ENCODE measurements around the gene JPH2. TPM values are rescaled to one million over a fixed set of nuclear protein-coding genes. Genes with fewer than 3 reads are reported as not detected.

Gene JPH2
- total and polyA plus RNA-seq, 2 experiments from 2014 or later = 0.16 to 1.1 TPM

DNA sequence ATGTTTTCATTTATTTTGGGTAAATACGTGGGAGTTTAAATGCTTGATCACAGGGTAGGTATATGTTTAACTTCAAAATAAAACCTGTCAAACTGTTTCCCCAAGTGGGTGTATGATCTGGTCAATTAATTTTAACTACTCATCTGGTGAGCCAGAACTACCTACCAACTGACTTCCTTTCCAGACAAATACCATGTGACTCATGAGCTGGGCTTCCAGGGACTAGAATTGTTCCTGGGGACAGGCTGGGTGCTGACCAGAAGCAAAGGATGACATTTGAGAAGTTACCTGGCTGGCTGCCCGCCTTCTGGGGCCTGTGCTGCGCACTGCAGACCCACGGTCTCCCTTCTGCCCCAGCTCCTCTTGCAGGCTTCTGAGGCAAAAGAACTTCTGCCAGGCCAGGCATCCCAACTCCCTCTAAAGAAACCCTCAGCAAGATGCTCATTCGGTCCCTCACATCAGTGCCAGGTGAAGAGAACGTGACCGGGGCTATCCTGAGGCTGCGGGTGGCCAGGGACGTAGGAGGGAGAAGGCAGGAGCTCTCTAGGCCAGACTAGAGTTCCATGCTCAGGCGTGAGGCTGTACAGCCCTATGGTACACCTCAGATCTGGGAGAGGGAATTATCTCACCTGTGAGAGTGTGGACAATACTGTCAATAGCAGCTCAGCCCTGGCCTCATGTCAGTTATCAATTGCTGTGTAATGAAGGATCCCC is 103.6 kb downstream of the JPH2 start:
- Mint-ChIP-seq H3K4me3 (no peak overlapping the region), H3K27ac (no peak overlapping the region), H3K36me3 (ENCODE audit: low read depth) (no peaks in the 10 kb centered on the region), H3K9me3 (no peaks in the 10 kb centered on the region), H3K4me1 (no peaks in the 10 kb centered on the region), H3K27me3 (ENCODE audit: insufficient read depth, low read depth, poor library complexity) (peaks cover 2% of the 10 kb centered on the region)
- TF ChIP-seq STAT1 (IDR thresholded peaks at IDR 0.05; ENCODE audit: unreplicated experiment) (no peak), ZNF331 (CRISPR knock-in tag; IDR thresholded peaks at IDR 0.05; ENCODE audit: low read depth) (no peak), JUNB (IDR thresholded peaks at IDR 0.05; ENCODE audit: unreplicated experiment) (no peak), POLR2AphosphoS5 (IDR thresholded peaks at IDR 0.05; ENCODE audit: low read depth) (no peak), EZH2phosphoT487 (IDR thresholded peaks at IDR 0.05; ENCODE audit: unreplicated experiment) (no peak), CREB1 (CRISPR knock-in tag; IDR thresholded peaks at IDR 0.05; ENCODE audit: low read depth) (no peak), NANOG (IDR thresholded peaks at IDR 0.05; ENCODE audit: borderline replicate concordance) (no peak), ZNF114 (CRISPR knock-in tag; IDR thresholded peaks at IDR 0.05) (no peak)
- TF ChIP-seq, protein P1, sequence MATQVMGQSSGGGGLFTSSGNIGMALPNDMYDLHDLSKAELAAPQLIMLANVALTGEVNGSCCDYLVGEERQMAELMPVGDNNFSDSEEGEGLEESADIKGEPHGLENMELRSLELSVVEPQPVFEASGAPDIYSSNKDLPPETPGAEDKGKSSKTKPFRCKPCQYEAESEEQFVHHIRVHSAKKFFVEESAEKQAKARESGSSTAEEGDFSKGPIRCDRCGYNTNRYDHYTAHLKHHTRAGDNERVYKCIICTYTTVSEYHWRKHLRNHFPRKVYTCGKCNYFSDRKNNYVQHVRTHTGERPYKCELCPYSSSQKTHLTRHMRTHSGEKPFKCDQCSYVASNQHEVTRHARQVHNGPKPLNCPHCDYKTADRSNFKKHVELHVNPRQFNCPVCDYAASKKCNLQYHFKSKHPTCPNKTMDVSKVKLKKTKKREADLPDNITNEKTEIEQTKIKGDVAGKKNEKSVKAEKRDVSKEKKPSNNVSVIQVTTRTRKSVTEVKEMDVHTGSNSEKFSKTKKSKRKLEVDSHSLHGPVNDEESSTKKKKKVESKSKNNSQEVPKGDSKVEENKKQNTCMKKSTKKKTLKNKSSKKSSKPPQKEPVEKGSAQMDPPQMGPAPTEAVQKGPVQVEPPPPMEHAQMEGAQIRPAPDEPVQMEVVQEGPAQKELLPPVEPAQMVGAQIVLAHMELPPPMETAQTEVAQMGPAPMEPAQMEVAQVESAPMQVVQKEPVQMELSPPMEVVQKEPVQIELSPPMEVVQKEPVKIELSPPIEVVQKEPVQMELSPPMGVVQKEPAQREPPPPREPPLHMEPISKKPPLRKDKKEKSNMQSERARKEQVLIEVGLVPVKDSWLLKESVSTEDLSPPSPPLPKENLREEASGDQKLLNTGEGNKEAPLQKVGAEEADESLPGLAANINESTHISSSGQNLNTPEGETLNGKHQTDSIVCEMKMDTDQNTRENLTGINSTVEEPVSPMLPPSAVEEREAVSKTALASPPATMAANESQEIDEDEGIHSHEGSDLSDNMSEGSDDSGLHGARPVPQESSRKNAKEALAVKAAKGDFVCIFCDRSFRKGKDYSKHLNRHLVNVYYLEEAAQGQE (IDR thresholded peaks at IDR 0.05; ENCODE audit: unreplicated experiment) = no peak
- TF ChIP-seq, protein P2, sequence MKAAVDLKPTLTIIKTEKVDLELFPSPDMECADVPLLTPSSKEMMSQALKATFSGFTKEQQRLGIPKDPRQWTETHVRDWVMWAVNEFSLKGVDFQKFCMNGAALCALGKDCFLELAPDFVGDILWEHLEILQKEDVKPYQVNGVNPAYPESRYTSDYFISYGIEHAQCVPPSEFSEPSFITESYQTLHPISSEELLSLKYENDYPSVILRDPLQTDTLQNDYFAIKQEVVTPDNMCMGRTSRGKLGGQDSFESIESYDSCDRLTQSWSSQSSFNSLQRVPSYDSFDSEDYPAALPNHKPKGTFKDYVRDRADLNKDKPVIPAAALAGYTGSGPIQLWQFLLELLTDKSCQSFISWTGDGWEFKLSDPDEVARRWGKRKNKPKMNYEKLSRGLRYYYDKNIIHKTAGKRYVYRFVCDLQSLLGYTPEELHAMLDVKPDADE (IDR thresholded peaks at IDR 0.05) = no peak
- TF ChIP-seq, protein P3, sequence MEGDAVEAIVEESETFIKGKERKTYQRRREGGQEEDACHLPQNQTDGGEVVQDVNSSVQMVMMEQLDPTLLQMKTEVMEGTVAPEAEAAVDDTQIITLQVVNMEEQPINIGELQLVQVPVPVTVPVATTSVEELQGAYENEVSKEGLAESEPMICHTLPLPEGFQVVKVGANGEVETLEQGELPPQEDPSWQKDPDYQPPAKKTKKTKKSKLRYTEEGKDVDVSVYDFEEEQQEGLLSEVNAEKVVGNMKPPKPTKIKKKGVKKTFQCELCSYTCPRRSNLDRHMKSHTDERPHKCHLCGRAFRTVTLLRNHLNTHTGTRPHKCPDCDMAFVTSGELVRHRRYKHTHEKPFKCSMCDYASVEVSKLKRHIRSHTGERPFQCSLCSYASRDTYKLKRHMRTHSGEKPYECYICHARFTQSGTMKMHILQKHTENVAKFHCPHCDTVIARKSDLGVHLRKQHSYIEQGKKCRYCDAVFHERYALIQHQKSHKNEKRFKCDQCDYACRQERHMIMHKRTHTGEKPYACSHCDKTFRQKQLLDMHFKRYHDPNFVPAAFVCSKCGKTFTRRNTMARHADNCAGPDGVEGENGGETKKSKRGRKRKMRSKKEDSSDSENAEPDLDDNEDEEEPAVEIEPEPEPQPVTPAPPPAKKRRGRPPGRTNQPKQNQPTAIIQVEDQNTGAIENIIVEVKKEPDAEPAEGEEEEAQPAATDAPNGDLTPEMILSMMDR (conservative IDR thresholded peaks at IDR 0.05; ENCODE audit: low read depth in 2 of 2) = no peak
- TF ChIP-seq, protein P4, sequence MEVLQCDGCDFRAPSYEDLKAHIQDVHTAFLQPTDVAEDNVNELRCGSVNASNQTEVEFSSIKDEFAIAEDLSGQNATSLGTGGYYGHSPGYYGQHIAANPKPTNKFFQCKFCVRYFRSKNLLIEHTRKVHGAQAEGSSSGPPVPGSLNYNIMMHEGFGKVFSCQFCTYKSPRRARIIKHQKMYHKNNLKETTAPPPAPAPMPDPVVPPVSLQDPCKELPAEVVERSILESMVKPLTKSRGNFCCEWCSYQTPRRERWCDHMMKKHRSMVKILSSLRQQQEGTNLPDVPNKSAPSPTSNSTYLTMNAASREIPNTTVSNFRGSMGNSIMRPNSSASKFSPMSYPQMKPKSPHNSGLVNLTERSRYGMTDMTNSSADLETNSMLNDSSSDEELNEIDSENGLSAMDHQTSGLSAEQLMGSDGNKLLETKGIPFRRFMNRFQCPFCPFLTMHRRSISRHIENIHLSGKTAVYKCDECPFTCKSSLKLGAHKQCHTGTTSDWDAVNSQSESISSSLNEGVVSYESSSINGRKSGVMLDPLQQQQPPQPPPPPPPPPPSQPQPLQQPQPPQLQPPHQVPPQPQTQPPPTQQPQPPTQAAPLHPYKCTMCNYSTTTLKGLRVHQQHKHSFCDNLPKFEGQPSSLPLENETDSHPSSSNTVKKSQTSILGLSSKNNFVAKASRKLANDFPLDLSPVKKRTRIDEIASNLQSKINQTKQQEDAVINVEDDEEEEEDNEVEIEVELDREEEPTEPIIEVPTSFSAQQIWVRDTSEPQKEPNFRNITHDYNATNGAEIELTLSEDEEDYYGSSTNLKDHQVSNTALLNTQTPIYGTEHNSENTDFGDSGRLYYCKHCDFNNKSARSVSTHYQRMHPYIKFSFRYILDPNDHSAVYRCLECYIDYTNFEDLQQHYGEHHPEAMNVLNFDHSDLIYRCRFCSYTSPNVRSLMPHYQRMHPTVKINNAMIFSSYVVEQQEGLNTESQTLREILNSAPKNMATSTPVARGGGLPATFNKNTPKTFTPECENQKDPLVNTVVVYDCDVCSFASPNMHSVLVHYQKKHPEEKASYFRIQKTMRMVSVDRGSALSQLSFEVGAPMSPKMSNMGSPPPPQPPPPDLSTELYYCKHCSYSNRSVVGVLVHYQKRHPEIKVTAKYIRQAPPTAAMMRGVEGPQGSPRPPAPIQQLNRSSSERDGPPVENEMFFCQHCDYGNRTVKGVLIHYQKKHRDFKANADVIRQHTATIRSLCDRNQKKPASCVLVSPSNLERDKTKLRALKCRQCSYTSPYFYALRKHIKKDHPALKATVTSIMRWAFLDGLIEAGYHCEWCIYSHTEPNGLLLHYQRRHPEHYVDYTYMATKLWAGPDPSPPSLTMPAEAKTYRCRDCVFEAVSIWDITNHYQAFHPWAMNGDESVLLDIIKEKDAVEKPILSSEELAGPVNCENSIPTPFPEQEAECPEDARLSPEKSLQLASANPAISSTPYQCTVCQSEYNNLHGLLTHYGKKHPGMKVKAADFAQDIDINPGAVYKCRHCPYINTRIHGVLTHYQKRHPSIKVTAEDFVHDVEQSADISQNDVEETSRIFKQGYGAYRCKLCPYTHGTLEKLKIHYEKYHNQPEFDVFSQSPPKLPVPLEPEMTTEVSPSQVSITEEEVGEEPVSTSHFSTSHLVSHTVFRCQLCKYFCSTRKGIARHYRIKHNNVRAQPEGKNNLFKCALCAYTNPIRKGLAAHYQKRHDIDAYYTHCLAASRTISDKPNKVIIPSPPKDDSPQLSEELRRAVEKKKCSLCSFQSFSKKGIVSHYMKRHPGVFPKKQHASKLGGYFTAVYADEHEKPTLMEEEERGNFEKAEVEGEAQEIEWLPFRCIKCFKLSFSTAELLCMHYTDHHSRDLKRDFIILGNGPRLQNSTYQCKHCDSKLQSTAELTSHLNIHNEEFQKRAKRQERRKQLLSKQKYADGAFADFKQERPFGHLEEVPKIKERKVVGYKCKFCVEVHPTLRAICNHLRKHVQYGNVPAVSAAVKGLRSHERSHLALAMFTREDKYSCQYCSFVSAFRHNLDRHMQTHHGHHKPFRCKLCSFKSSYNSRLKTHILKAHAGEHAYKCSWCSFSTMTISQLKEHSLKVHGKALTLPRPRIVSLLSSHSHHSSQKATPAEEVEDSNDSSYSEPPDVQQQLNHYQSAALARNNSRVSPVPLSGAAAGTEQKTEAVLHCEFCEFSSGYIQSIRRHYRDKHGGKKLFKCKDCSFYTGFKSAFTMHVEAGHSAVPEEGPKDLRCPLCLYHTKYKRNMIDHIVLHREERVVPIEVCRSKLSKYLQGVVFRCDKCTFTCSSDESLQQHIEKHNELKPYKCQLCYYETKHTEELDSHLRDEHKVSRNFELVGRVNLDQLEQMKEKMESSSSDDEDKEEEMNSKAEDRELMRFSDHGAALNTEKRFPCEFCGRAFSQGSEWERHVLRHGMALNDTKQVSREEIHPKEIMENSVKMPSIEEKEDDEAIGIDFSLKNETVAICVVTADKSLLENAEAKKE (CRISPR knock-in tag; IDR thresholded peaks at IDR 0.05) = no peak
- Histone ChIP-seq H3K27ac (ENCODE audit: low read depth) (no peak overlapping the region), H4K20me1 (replicated peaks; ENCODE audit: insufficient read depth) (no peaks in the 10 kb centered on the region), H3K9me2 (ENCODE audit: insufficient read depth) (no peaks in the 10 kb centered on the region), H3K4me2 (no peak overlapping the region), H3K79me2 (replicated peaks; ENCODE audit: insufficient read depth) (no peaks in the 10 kb centered on the region), H2AFZ (no peak overlapping the region), H3F3A (replicated peaks; ENCODE audit: low read depth) (no peaks in the 10 kb centered on the region), H3K4me1 (ENCODE audit: insufficient read depth) (no peaks in the 10 kb centered on the region), H3K27me3 (ENCODE audit: insufficient read depth) (no peaks in the 10 kb centered on the region), H3K36me3 (ENCODE audit: insufficient read depth) (no peaks in the 10 kb centered on the region), H3K4me3 (no peak overlapping the region)
- DNase-seq (ENCODE audit: low spot score) = no peak
- ATAC-seq = no peak

Measured in GM23338 (cell line).